PC-3 (cell line): Measurements from ENCODE around the gene INCA1. TPM values are rescaled to one million over a fixed set of nuclear protein-coding genes. Genes with fewer than 3 reads are reported as not detected.
"Not testable (repeated sequence)": the region's sequence is repeated elsewhere in the genome, so short reads cannot be mapped to it uniquely, and the experiment has no call there.

Experiments used
- ATAC-seq: fragments of 200-7000 bp; cut with Tn5 transposase; 2 replicates; pipeline ENCODE4 v1.9.1; 2020; ENCODE audit warnings: mild to moderate bottlenecking, moderate library complexity
- BruUV-seq: library from RNA; stranded (reverse); fragments of 400-500 nt; replicated peaks from 2 replicates; lab custom pipeline; 2021; lab: Mats Ljungman, UMichigan
- CTCF ChIA-PET: fragments of 300-600 bp; sonication (Branson Sonifier 250); formaldehyde crosslinking; loops from one replicate; lab custom pipeline; 2022; ENCODE audit warnings: antibody characterized with exemption; lab: Charles Lee
- POLR2A ChIA-PET: fragments of 300-600 bp; sonication (Branson Sonifier 250); formaldehyde crosslinking; loops from one replicate; lab custom pipeline; 2022; ENCODE audit warnings: antibody characterized with exemption; ENCODE audit not compliant: unreplicated experiment; lab: Charles Lee
- DNase-seq: peaks from one replicate; pipeline ENCODE4 v3.0.0-alpha.2; 2015
- H2AFZ ChIP-seq: fragments of 300-600 bp; sonication (generic); 2 replicates; pipeline ENCODE4 v1.6.0; 2016; ENCODE audit warnings: antibody characterized with exemption, low read length
- H3F3A ChIP-seq: fragments of 300-600 bp; sonication (generic); one replicate; pipeline ENCODE4 v1.6.0; 2017; ENCODE audit warnings: antibody characterized with exemption, low read length, control low read depth, mild to moderate bottlenecking; ENCODE audit not compliant: unreplicated experiment
- H3K27ac ChIP-seq: fragments of 300-600 bp; sonication (generic); 2 replicates; pipeline ENCODE4 v1.5.1; 2016; ENCODE audit warnings: mild to moderate bottlenecking, low read length
- H3K27me3 ChIP-seq: fragments of 300-600 bp; sonication (generic); 2 replicates; pipeline ENCODE4 v1.6.1; 2016; ENCODE audit warnings: low read length, mixed read lengths
- H3K36me3 ChIP-seq: fragments of 300-600 bp; sonication (generic); 2 replicates; pipeline ENCODE4 v1.6.1; 2016; ENCODE audit warnings: low read depth, mixed run types, low read length, mixed read lengths
- H3K4me1 ChIP-seq: fragments of 300-600 bp; sonication (generic); 2 replicates; pipeline ENCODE4 v1.5.1; 2016; ENCODE audit warnings: low read length; ENCODE audit not compliant: insufficient read depth
- H3K4me2 ChIP-seq: fragments of 300-600 bp; sonication (generic); 2 replicates; pipeline ENCODE4 v1.6.0; 2016; ENCODE audit warnings: low read length
- H3K4me3 ChIP-seq: fragments of 300-600 bp; sonication (generic); 2 replicates; pipeline ENCODE4 v1.5.1; 2016; ENCODE audit warnings: mild to moderate bottlenecking, low read length, mixed read lengths
- H3K79me2 ChIP-seq: fragments of 300-600 bp; sonication (generic); 2 replicates; pipeline ENCODE4 v1.6.1; 2017; ENCODE audit warnings: low read length, mixed read lengths
- H3K9ac ChIP-seq: fragments of 300-600 bp; sonication (generic); 2 replicates; pipeline ENCODE4 v1.6.0; 2016; ENCODE audit warnings: mild to moderate bottlenecking, low read length
- H3K9me2 ChIP-seq: fragments of 300-600 bp; sonication (generic); replicated peaks from 2 replicates; pipeline ENCODE4 v1.6.1; 2016; ENCODE audit warnings: mixed run types, low read length, mixed read lengths
- H3K9me3 ChIP-seq: fragments of 300-600 bp; sonication (generic); 2 replicates; pipeline ENCODE4 v1.6.1; 2016; ENCODE audit warnings: low read length, mixed read lengths
- H4K20me1 ChIP-seq: fragments of 300-600 bp; sonication (generic); 2 replicates; pipeline ENCODE4 v1.6.1; 2016; ENCODE audit warnings: low read length, mixed read lengths
- EZH2 ChIP-seq: fragments of 300-600 bp; sonication (generic); IDR thresholded peaks from one replicate; pipeline ENCODE4 v1.6.1; 2017; ENCODE audit warnings: antibody characterized with exemption, mild to moderate bottlenecking, low read length; ENCODE audit not compliant: unreplicated experiment
- EZH2phosphoT487 ChIP-seq: fragments of 300-600 bp; sonication (generic); IDR thresholded peaks from 2 replicates; pipeline ENCODE4 v1.6.1; 2018; ENCODE audit warnings: mild to moderate bottlenecking, antibody characterized with exemption, low read length, borderline replicate concordance
- intact Hi-C: fragments of 100-400 bp; cut with micrococcal nuclease; formaldehyde crosslinking; loops from 2 replicates; pipeline ENCODE4 v1.9.0; 2023
- total RNA-seq: library from RNA; depleted of rRNA; stranded (reverse); fragments of >200 nt; gene quantifications from 2 replicates; pipeline ENCODE4 v1.2.3, GENCODE V29; 2014
- TF ChIP-seq, protein P1 (sequence below): fragments of 300-600 bp; sonication (generic); conservative IDR thresholded peaks from 2 replicates; pipeline ENCODE4 v1.5.1; 2017; ENCODE audit warnings: antibody characterized with exemption, low read depth, mild to moderate bottlenecking, low read length

INCA1 gene
- total RNA-seq, 1 experiment from 2014 or later, result not detected

DNA sequence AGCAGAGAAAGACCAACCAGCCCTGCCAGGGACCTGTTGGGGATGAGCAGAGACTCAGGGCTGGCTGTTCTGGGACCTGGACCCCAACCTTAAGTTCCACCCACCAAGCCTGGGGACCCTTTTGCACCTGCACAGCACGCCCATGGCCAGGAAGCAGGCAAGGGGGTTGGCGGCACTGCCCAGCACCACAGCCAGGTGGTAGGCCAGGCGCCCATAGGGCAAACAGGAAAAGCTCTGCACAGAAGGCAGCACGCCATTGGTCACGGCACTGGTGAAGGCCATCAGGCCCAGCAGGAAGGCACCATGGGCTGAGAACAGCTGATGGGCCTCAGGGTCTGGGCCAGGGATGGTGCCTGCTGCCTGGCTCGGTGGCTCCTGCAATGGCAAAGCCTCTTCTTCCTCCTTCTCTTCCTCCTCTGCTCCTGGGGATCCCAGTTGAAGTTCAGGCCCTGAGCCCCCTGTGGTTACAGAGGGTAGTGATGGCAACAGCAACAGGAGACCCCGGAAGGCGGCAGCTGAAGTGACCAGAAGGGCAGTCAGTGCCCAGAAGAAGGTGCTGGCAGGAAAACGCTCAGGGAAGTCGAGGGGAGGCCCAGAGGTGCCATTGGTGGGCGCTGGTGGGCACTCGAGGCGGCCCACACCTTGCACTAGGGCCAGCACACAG lies 36.2 kb upstream of the INCA1 start:
- CTCF ChIA-PET, result no interaction called here
- POLR2A ChIA-PET, result no interaction called here

DNA sequence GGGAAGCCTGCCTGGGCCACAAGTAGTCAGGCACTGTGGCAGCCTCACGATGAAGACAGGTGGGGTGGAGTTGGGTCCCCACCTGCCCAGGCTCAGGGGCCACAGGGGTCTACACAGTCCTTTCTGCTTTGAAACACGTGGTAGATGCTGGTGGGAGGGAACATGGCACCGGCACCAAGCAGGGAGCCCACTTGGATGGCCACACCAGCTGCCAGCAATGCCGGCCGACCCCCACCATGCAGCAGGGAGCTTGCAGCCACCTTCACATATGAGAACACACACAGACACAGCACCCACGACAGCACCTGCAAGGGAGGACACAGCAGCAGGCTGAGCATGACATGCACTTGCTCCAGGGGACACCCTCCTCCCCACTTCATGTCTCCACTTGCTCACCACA lies 35.5 kb upstream of the INCA1 start:
- Histone ChIP-seq H3K9me2 (no peaks in the 10 kb centered on the region), H3K9ac (no peak overlapping the region), H3K27me3 (no peaks in the 10 kb centered on the region), H3K4me3 (no peak overlapping the region), H4K20me1 (no peaks in the 10 kb centered on the region), H3K4me1 (0 out of 2 replicates have a peak, but pooled peaks cover 3% of the 10 kb centered on the region), H3F3A (no peaks in the 10 kb centered on the region), H3K79me2 (no peaks in the 10 kb centered on the region), H2AFZ (no peak overlapping the region), H3K36me3 (no peaks in the 10 kb centered on the region), H3K9me3 (no peaks in the 10 kb centered on the region), H3K27ac (no peak overlapping the region), H3K4me2 (no peak overlapping the region)
- no peak for DNase-seq
- ChIA-PET POLR2A (no interaction called here), CTCF (no interaction called here)
- no peak for ATAC-seq
- intact Hi-C loops, result no loop called here
- BruUV-seq, result no TSS peak
- TF ChIP-seq, protein P1, sequence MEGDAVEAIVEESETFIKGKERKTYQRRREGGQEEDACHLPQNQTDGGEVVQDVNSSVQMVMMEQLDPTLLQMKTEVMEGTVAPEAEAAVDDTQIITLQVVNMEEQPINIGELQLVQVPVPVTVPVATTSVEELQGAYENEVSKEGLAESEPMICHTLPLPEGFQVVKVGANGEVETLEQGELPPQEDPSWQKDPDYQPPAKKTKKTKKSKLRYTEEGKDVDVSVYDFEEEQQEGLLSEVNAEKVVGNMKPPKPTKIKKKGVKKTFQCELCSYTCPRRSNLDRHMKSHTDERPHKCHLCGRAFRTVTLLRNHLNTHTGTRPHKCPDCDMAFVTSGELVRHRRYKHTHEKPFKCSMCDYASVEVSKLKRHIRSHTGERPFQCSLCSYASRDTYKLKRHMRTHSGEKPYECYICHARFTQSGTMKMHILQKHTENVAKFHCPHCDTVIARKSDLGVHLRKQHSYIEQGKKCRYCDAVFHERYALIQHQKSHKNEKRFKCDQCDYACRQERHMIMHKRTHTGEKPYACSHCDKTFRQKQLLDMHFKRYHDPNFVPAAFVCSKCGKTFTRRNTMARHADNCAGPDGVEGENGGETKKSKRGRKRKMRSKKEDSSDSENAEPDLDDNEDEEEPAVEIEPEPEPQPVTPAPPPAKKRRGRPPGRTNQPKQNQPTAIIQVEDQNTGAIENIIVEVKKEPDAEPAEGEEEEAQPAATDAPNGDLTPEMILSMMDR, result no peak
- no peak for TF ChIP-seq EZH2
- TF ChIP-seq EZH2phosphoT487, result no peak

More for the DNA sequence above, 36.2 kb upstream of the INCA1 start:
- TF ChIP-seq, protein P1, result no peak
- TF ChIP-seq EZH2phosphoT487 (no peak), EZH2 (no peak)
- ATAC-seq (no peak), DNase-seq (no peak)
- Histone ChIP-seq H3K79me2 (no peaks in the 10 kb centered on the region), H3K4me2 (no peak overlapping the region), H3K9me2 (no peaks in the 10 kb centered on the region), H3K4me1 (0 out of 2 replicates have a peak, but pooled peaks cover 3% of the 10 kb centered on the region), H3K9ac (no peak overlapping the region), H3K27me3 (no peaks in the 10 kb centered on the region), H3K27ac (no peak overlapping the region), H3F3A (no peaks in the 10 kb centered on the region), H3K9me3 (no peaks in the 10 kb centered on the region), H2AFZ (no peak overlapping the region), H3K36me3 (no peaks in the 10 kb centered on the region), H4K20me1 (no peaks in the 10 kb centered on the region), H3K4me3 (no peak overlapping the region)
- intact Hi-C loops, result no loop called here
- no TSS peak for BruUV-seq

DNA sequence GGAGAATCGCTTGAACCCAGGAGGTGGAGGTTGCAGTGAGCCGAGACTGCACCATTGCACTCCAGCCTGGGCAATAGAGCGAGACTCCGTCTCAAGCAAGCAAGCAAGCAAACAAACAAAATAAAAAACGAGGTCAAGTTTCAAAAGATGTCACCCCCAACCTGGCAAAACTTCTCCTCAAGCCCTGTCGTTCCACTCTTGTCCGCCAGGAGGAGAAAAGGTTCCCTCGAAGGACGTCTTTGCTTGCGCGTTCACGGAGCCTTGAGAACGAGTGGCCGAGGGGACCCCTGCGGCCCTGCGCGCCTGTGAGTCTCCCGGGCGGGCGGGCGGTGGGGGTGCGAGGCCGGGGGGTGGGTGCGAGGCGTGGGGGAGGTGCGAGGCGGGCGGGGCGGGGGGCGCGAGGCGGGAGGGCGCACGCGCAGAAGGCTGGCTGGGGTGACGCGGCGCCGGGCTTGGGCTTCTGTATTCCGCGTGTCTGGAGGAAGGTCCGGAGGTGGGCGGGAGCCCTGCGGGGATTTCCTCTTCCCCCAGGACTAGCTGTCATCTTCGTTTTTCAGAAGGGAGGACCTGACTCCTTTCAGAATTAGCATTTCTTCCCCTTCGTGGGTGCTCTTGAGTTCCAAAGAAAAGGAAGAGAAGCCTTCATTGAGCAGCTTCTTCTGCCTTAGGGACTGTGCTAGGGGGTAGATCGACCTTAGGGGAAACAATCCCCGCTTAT lies 34.2 kb upstream of the INCA1 start:
- Histone ChIP-seq H3K9ac (peak overlapping the region; percentile 21; the same call in 1 of the 2 replicates), H3F3A (no peaks in the 10 kb centered on the region), H3K4me1 (0 out of 2 replicates have a peak, but pooled peaks cover 3% of the 10 kb centered on the region), H3K79me2 (no peaks in the 10 kb centered on the region), H3K27ac (no peak overlapping the region), H3K9me2 (no peaks in the 10 kb centered on the region), H3K4me2 (peak overlapping the region; percentile 82), H3K27me3 (no peaks in the 10 kb centered on the region), H4K20me1 (no peaks in the 10 kb centered on the region), H2AFZ (peak overlapping the region; percentile 83), H3K9me3 (no peaks in the 10 kb centered on the region), H3K4me3 (peak overlapping the region; percentile 58), H3K36me3 (no peaks in the 10 kb centered on the region)
- BruUV-seq, result no TSS peak
- ChIA-PET POLR2A (no interaction called here), CTCF (no interaction called here)
- peak; percentile 78 for DNase-seq
- ATAC-seq, result peak; percentile 74
- intact Hi-C loops, result loop anchor here (1.0 kb wide), 1 partner anchor 31 kb away; no protein-coding TSS in a partner anchor
- TF ChIP-seq, protein P1, result peak; percentile 48
- no peak for TF ChIP-seq EZH2phosphoT487

DNA sequence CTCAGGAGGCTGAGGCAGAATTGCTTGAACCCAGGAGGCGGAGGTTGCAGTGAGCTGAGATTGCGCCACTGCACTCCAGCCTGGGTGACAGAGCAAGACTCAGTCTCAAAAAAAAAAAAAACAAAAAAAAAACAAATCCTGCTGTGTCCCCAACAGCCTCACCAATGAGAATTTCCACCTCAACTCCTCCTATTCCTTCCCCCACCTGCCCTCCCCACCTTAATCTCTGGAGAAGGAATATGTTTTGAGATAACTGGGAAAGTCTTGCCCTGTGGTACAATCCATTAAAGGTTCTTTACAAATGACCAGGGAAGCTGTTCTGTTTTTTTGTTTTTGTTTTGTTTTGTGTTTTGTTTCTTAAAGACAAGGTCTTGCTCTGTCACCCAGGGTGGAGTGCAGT lies 32.8 kb upstream of the INCA1 start:
- not testable (repeated sequence) for BruUV-seq

More for the DNA sequence above, 32.8 kb upstream of the INCA1 start:
- ATAC-seq, H3K27me3 ChIP-seq, H3F3A ChIP-seq, DNase-seq, H3K9me2 ChIP-seq, H3K27ac ChIP-seq, H4K20me1 ChIP-seq, H3K79me2 ChIP-seq, H3K4me3 ChIP-seq, intact Hi-C loops, H3K9ac ChIP-seq, H2AFZ ChIP-seq, H3K4me2 ChIP-seq, H3K9me3 ChIP-seq, CTCF ChIA-PET, H3K36me3 ChIP-seq, H3K4me1 ChIP-seq, POLR2A ChIA-PET: not testable (repeated sequence)
